Measurements from ENCODE around the gene SMAD2.

DNA sequence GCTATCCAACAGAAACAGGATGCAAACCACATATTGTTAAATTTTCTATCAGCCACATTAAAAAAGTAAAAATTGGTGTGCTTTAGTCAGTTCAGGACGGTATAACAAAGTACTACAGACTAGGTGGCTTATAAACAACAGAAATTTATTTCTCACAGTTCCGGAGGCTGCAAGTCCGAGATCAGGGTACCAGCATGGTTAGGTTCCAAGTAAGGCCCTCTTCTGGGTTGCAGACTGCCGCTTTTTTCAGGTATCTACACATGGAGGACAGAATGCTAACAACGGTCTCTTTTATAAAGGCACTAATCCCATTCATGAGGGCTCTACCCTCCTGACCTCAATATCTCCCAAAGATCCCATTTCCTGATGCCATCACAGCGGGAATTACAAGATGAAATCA is 10.5 kb downstream of the SMAD2 start:
- TF ChIP-seq CTCF (IDR thresholded peaks at IDR 0.05; ENCODE audit: borderline replicate concordance, extremely low read depth, low read length, poor library complexity, severe bottlenecking) (no peak), EZH2 (IDR thresholded peaks at IDR 0.05; ENCODE audit: borderline replicate concordance, low read depth, low read length, severe bottlenecking) (no peak)
